K562 (cell line): ENCODE data around the gene PPT2. TPM values are rescaled to one million over a fixed set of nuclear protein-coding genes. Genes with fewer than 3 reads are reported as not detected.

Source experiments
- ARID2 ChIP-seq: fragments of 450-650 bp; IDR thresholded peaks from 2 replicates; pipeline ENCODE4 v1.6.1; 2017; ENCODE audit warnings: antibody characterized with exemption, mild to moderate bottlenecking
- ARID3A ChIP-seq: IDR thresholded peaks from 2 replicates; pipeline ENCODE4 v1.6.1; 2012; ENCODE audit warnings: low read depth, low read length, improper control_type of control experiment, borderline replicate concordance
- CEBPB ChIP-seq: fragments of 450-650 bp; IDR thresholded peaks from 2 replicates; pipeline ENCODE4 v1.6.1; 2016; ENCODE audit warnings: missing genetic modification characterization, missing compliant biosample characterization
- CTBP1 ChIP-seq: fragments of 450-650 bp; IDR thresholded peaks from 2 replicates; pipeline ENCODE4 v1.6.1; 2016; ENCODE audit warnings: borderline replicate concordance
- KDM2B ChIP-seq: fragments of 250-450 bp; sonication (Bioruptor Pico); IDR thresholded peaks from 2 replicates; pipeline ENCODE4 v1.8.0; 2021; ENCODE audit warnings: mild to moderate bottlenecking, moderate library complexity
- MEIS2 ChIP-seq: fragments of 450-650 bp; IDR thresholded peaks from 2 replicates; pipeline ENCODE4 v1.6.1; 2014; ENCODE audit warnings: mild to moderate bottlenecking; ENCODE audit not compliant: partially characterized antibody
- MTF1 ChIP-seq: fragments of 250-450 bp; sonication (Bioruptor Pico); IDR thresholded peaks from 2 replicates; pipeline ENCODE4 v1.9.0; 2021; ENCODE audit warnings: moderate library complexity, mild to moderate bottlenecking, inconsistent platforms, borderline replicate concordance
- MYNN ChIP-seq, 2 experiments: sonication (generic); formaldehyde crosslinking in 1 of 2; IDR thresholded peaks; 2 replicates each; pipeline versions ENCODE4 v1.5.0 to v1.6.1; 2016 to 2020; ENCODE audit warnings: antibody characterized with exemption in 1 of 2, missing genetic modification reagents in 1 of 2
- RBM14 ChIP-seq: fragments of 200-400 bp; formaldehyde crosslinking; IDR thresholded peaks from 2 replicates; pipeline ENCODE4 v1.6.1; 2018; ENCODE audit warnings: low read depth, mild to moderate bottlenecking, low read length, moderate library complexity, borderline replicate concordance; ENCODE audit not compliant: insufficient read depth
- RHOXF2B ChIP-seq: fragments of 250-450 bp; sonication (Bioruptor Pico); conservative IDR thresholded peaks from 2 replicates; pipeline ENCODE4 v1.5.1; 2021
- SMAD2 ChIP-seq: fragments of 150-350 bp; IDR thresholded peaks from 2 replicates; pipeline ENCODE4 v1.6.1; 2014; ENCODE audit warnings: low read depth, mild to moderate bottlenecking, low read length
- SP2 ChIP-seq: IDR thresholded peaks from 2 replicates; pipeline ENCODE4 v1.6.1; 2011; ENCODE audit warnings: mild to moderate bottlenecking, low read depth, low read length, moderate library complexity; ENCODE audit not compliant: poor library complexity, severe bottlenecking; ENCODE audit errors: extremely low read depth
- TSHZ1 ChIP-seq: fragments of 250-450 bp; sonication (Bioruptor Pico); IDR thresholded peaks from 2 replicates; pipeline ENCODE4 v1.4.0; 2020; ENCODE audit warnings: mild to moderate bottlenecking, moderate library complexity
- ZBTB12 ChIP-seq: fragments of 250-450 bp; sonication (Bioruptor Pico); IDR thresholded peaks from 2 replicates; pipeline ENCODE4 v1.4.0; 2020
- ZBTB34 ChIP-seq: fragments of 250-450 bp; sonication (Bioruptor Pico); IDR thresholded peaks from 2 replicates; pipeline ENCODE4 v1.8.0; 2021; ENCODE audit warnings: mild to moderate bottlenecking, moderate library complexity
- ZNF140 ChIP-seq: fragments of 250-450 bp; sonication (Bioruptor Pico); IDR thresholded peaks from 2 replicates; pipeline ENCODE4 v1.8.0; 2021; ENCODE audit warnings: moderate library complexity, mild to moderate bottlenecking, inconsistent platforms
- ZNF274 ChIP-seq: IDR thresholded peaks from 2 replicates; pipeline ENCODE4 v1.6.1; 2011; ENCODE audit warnings: low read depth, mild to moderate bottlenecking, low read length, moderate library complexity, borderline replicate concordance
- ZNF311 ChIP-seq: fragments of 250-450 bp; sonication (Bioruptor Pico); IDR thresholded peaks from 2 replicates; pipeline ENCODE4 v1.4.0; 2020; ENCODE audit warnings: mild to moderate bottlenecking, moderate library complexity
- ZNF57 ChIP-seq: fragments of 450-650 bp; formaldehyde crosslinking; IDR thresholded peaks from 2 replicates; pipeline ENCODE4 v1.4.0; 2020; ENCODE audit warnings: mild to moderate bottlenecking, moderate library complexity
- ZNF79 ChIP-seq: fragments of 250-450 bp; sonication (Bioruptor Pico); IDR thresholded peaks from 2 replicates; pipeline ENCODE4 v1.4.0; 2020; ENCODE audit warnings: low read depth, mild to moderate bottlenecking, moderate library complexity
- polyA plus RNA-seq, 8 experiments: library from polyadenylated mRNA; depleted of rRNA in 4 of 8; stranded (reverse) in 5 of 8; unstranded in 3 of 8; fragments of >200 nt; fragmentation: Nextera tagmentation in 2 of 8; fragmentation: Illumina TruSeq in 1 of 8; extraction: Ambion mirVana in 2 of 8; extraction: Trizol in 1 of 8; gene quantifications; 2 replicates each; pipeline versions ENCODE4 v1.2.1 to v1.2.3, GENCODE V29; 2011 to 2014; ENCODE audit warnings: inconsistent platforms in 1 of 8, missing spikeins in 1 of 8
- total RNA-seq, 7 experiments: library from RNA; depleted of rRNA in 6 of 7; stranded (reverse); fragments of >200 nt in 6 of 7; fragmentation: Illumina TruSeq in 2 of 7; extraction: Trizol in 2 of 7; gene quantifications; 2 replicates each; pipeline versions ENCODE4 v1.2.1 to v1.2.3, GENCODE V29; 2011 to 2021; ENCODE audit warnings: low replicate concordance in 1 of 7

The PPT2 gene
- total and polyA plus RNA-seq, 9 of the 15 experiments (the other 6 are each of a cell fraction or from before 2014, with no cell fraction given): 27.4 to 98.8 (median 69.9) TPM

- TF ChIP-seq RHOXF2B (0 out of 2 replicates have a peak, but pooled peaks have one; percentile 9), ZBTB34 (no peak), CTBP1 (peak; percentile 38; the same call in 1 of the 2 replicates), ARID3A (no peak), MTF1 (no peak), ZNF79 (CRISPR knock-in tag) (no peak), SP2 (no peak), ZNF57 (CRISPR knock-in tag) (no peak), ARID2 (peak; percentile 5; the same call in 1 of the 2 replicates), MYNN (IDR thresholded peaks at IDR 0.05) (no peak), MYNN (CRISPR knock-in tag; IDR thresholded peaks at IDR 0.05) (no peak), MEIS2 (no peak), RBM14 (no peak), ZNF274 (no peak), KDM2B (no peak), SMAD2 (no peak), TSHZ1 (CRISPR knock-in tag) (no peak), ZNF140 (CRISPR knock-in tag) (no peak), ZBTB12 (CRISPR knock-in tag) (no peak), ZNF311 (CRISPR knock-in tag) (no peak), CEBPB (tag) (no peak)
Measured at GRCh38 chr6:32190054-32190851, 36.3 kb downstream of the PPT2 start, which contains the start of gene PBX2 (continued).
